Activated T-helper 17 cell treated with anti-CD3 and anti-CD28 coated beads, Interleukin-2, amount 50 U/mL, for 72 hours (primary cell): Measurements from ENCODE around the gene TMEM53. TPM values are rescaled to one million over a fixed set of nuclear protein-coding genes. Genes with fewer than 3 reads are reported as not detected.

ENCODE experiments used
- ATAC-seq: fragments of 150-1000 bp; cut with Tn5 transposase; replicated peaks from 2 replicates; pipeline ENCODE4 v1.10.0; 2021; ENCODE audit warnings: mild to moderate bottlenecking, moderate library complexity
- H3K27ac Mint-ChIP-seq: one replicate; pipeline ENCODE4 v1.8.0; 2022; ENCODE audit warnings: mixed read lengths
- H3K27me3 Mint-ChIP-seq: one replicate; pipeline ENCODE4 v1.8.0; 2022; ENCODE audit warnings: mixed read lengths
- H3K36me3 Mint-ChIP-seq: one replicate; pipeline ENCODE4 v1.8.0; 2022; ENCODE audit warnings: low read depth, mild to moderate bottlenecking, mixed read lengths
- H3K4me1 Mint-ChIP-seq: one replicate; pipeline ENCODE4 v1.8.0; 2022; ENCODE audit warnings: mixed read lengths
- H3K4me3 Mint-ChIP-seq: one replicate; pipeline ENCODE4 v1.8.0; 2022; ENCODE audit warnings: mild to moderate bottlenecking, mixed read lengths
- H3K9me3 Mint-ChIP-seq: one replicate; pipeline ENCODE4 v1.8.0; 2022; ENCODE audit warnings: mixed read lengths
- total RNA-seq, 2 donors: library from RNA; stranded (reverse); gene quantifications; one replicate each; pipeline ENCODE4 v1.2.3, GENCODE V29; 2022

Gene TMEM53
- total RNA-seq, 2 donors from 2014 or later, result 3.5 to 4.2 TPM

- no peak for ATAC-seq
- no peak overlapping the region for H3K27ac Mint-ChIP-seq
- no peaks in the 10 kb centered on the region for H3K27me3 Mint-ChIP-seq
Measured at GRCh38 chr1:44653107-44653964, 20.9 kb downstream of the TMEM53 start.

GRCh38 chr1:44652445-44653106, 21.7 kb downstream of the TMEM53 start:
- H3K9me3 Mint-ChIP-seq, result no peaks in the 10 kb centered on the region
- H3K27ac Mint-ChIP-seq, result no peak overlapping the region
- no peak overlapping the region for H3K4me3 Mint-ChIP-seq
- H3K27me3 Mint-ChIP-seq, result no peaks in the 10 kb centered on the region
- peak; percentile 93 for ATAC-seq
- no peaks in the 10 kb centered on the region for H3K4me1 Mint-ChIP-seq
- peaks cover 27% of the 10 kb centered on the region for H3K36me3 Mint-ChIP-seq

More at GRCh38 chr1:44653107-44653964, 20.9 kb downstream of the TMEM53 start:
- Mint-ChIP-seq H3K36me3 (peaks cover 19% of the 10 kb centered on the region), H3K4me3 (no peak overlapping the region), H3K9me3 (no peaks in the 10 kb centered on the region), H3K4me1 (no peaks in the 10 kb centered on the region)

GRCh38 chr1:44651069-44651468, 23.2 kb downstream of the TMEM53 start:
- no peak for ATAC-seq
- Mint-ChIP-seq H3K9me3 (no peaks in the 10 kb centered on the region), H3K27me3 (no peaks in the 10 kb centered on the region), H3K4me1 (no peaks in the 10 kb centered on the region), H3K27ac (no peak overlapping the region), H3K4me3 (no peak overlapping the region), H3K36me3 (peaks cover 39% of the 10 kb centered on the region)

GRCh38 chr1:44650159-44650831, 24.0 kb downstream of the TMEM53 start:
- no peak for ATAC-seq
- no peak overlapping the region for H3K4me3 Mint-ChIP-seq
- no peaks in the 10 kb centered on the region for H3K9me3 Mint-ChIP-seq
- H3K27me3 Mint-ChIP-seq, result no peaks in the 10 kb centered on the region
- H3K27ac Mint-ChIP-seq, result no peak overlapping the region
- no peaks in the 10 kb centered on the region for H3K4me1 Mint-ChIP-seq
- peaks cover 47% of the 10 kb centered on the region for H3K36me3 Mint-ChIP-seq

GRCh38 chr1:44649788-44650158, 24.5 kb downstream of the TMEM53 start:
- no peaks in the 10 kb centered on the region for H3K27me3 Mint-ChIP-seq
- no peak for ATAC-seq
- H3K36me3 Mint-ChIP-seq, result peaks cover 52% of the 10 kb centered on the region
- no peak overlapping the region for H3K4me3 Mint-ChIP-seq
- peak overlapping the region; percentile 29 for H3K27ac Mint-ChIP-seq
- H3K4me1 Mint-ChIP-seq, result no peaks in the 10 kb centered on the region
- H3K9me3 Mint-ChIP-seq, result no peaks in the 10 kb centered on the region

GRCh38 chr1:44648529-44649250, 25.6 kb downstream of the TMEM53 start:
- ATAC-seq, result no peak
- Mint-ChIP-seq H3K4me3 (no peak overlapping the region), H3K27me3 (no peaks in the 10 kb centered on the region), H3K36me3 (peaks cover 63% of the 10 kb centered on the region), H3K4me1 (no peaks in the 10 kb centered on the region), H3K27ac (peak overlapping the region; percentile 29), H3K9me3 (no peaks in the 10 kb centered on the region)

GRCh38 chr1:44647896-44648295, 26.4 kb downstream of the TMEM53 start:
- peak overlapping the region; percentile 65 for H3K27ac Mint-ChIP-seq
- H3K4me3 Mint-ChIP-seq, result no peak overlapping the region
- ATAC-seq, result no peak
- no peaks in the 10 kb centered on the region for H3K9me3 Mint-ChIP-seq
- H3K27me3 Mint-ChIP-seq, result no peaks in the 10 kb centered on the region
- H3K4me1 Mint-ChIP-seq, result no peaks in the 10 kb centered on the region
- H3K36me3 Mint-ChIP-seq, result peaks cover 71% of the 10 kb centered on the region

GRCh38 chr1:44646261-44647110, 27.8 kb downstream of the TMEM53 start:
- Mint-ChIP-seq H3K4me1 (peaks cover 5% of the 10 kb centered on the region), H3K36me3 (peaks cover 85% of the 10 kb centered on the region), H3K27me3 (no peaks in the 10 kb centered on the region), H3K4me3 (no peak overlapping the region), H3K27ac (peak overlapping the region; percentile 59), H3K9me3 (no peaks in the 10 kb centered on the region)
- ATAC-seq, result no peak

GRCh38 chr1:44645476-44646244, 28.6 kb downstream of the TMEM53 start:
- H3K9me3 Mint-ChIP-seq, result no peaks in the 10 kb centered on the region
- ATAC-seq, result no peak
- no peaks in the 10 kb centered on the region for H3K27me3 Mint-ChIP-seq
- H3K4me3 Mint-ChIP-seq, result no peak overlapping the region
- H3K27ac Mint-ChIP-seq, result no peak overlapping the region
- H3K36me3 Mint-ChIP-seq, result peaks cover 87% of the 10 kb centered on the region
- peaks cover 5% of the 10 kb centered on the region for H3K4me1 Mint-ChIP-seq

GRCh38 chr1:44644806-44645205, 29.5 kb downstream of the TMEM53 start:
- ATAC-seq, result no peak
- H3K4me3 Mint-ChIP-seq, result no peak overlapping the region
- peak overlapping the region; percentile 28 for H3K27ac Mint-ChIP-seq

GRCh38 chr1:44643721-44644334, 30.5 kb downstream of the TMEM53 start:
- Mint-ChIP-seq H3K36me3 (peaks cover 97% of the 10 kb centered on the region), H3K27ac (peak overlapping the region; percentile 75)
- no peak for ATAC-seq

More at GRCh38 chr1:44644806-44645205, 29.5 kb downstream of the TMEM53 start:
- Mint-ChIP-seq H3K9me3 (no peaks in the 10 kb centered on the region), H3K36me3 (peaks cover 95% of the 10 kb centered on the region), H3K4me1 (peaks cover 5% of the 10 kb centered on the region), H3K27me3 (no peaks in the 10 kb centered on the region)

GRCh38 chr1:44642925-44643324, 31.4 kb downstream of the TMEM53 start:
- H3K27ac Mint-ChIP-seq, result peak overlapping the region; percentile 75
- H3K4me1 Mint-ChIP-seq, result peaks cover 5% of the 10 kb centered on the region

More at GRCh38 chr1:44643721-44644334, 30.5 kb downstream of the TMEM53 start:
- H3K9me3 Mint-ChIP-seq, result no peaks in the 10 kb centered on the region
- no peaks in the 10 kb centered on the region for H3K27me3 Mint-ChIP-seq
- no peak overlapping the region for H3K4me3 Mint-ChIP-seq
- H3K4me1 Mint-ChIP-seq, result peaks cover 5% of the 10 kb centered on the region

More at GRCh38 chr1:44642925-44643324, 31.4 kb downstream of the TMEM53 start:
- H3K27me3 Mint-ChIP-seq, result no peaks in the 10 kb centered on the region
- no peak overlapping the region for H3K4me3 Mint-ChIP-seq
- ATAC-seq, result no peak
- peaks cover 97% of the 10 kb centered on the region for H3K36me3 Mint-ChIP-seq
- H3K9me3 Mint-ChIP-seq, result no peaks in the 10 kb centered on the region
